Lower leg skin (tissue), 3 donors: Measurements from ENCODE around the gene CTSE.

Experiments
- POLR2A ChIP-seq, 2 donors: fragments of 450-650 bp; IDR thresholded peaks; one replicate each; pipeline ENCODE4 v1.6.1; 2016 to 2017; ENCODE audit warnings: antibody characterized with exemption in 2 of 2, mild to moderate bottlenecking in 1 of 2, moderate library complexity in 1 of 2
- TF ChIP-seq, protein P1 (sequence below), 3 donors: fragments of 450-650 bp; IDR thresholded peaks; one replicate each; pipeline ENCODE4 v1.5.1; 2016; ENCODE audit warnings: antibody characterized with exemption in 3 of 3, mild to moderate bottlenecking in 3 of 3, moderate library complexity in 2 of 3

GRCh38 chr1:206047271-206047670 is 23.6 kb upstream of the CTSE start:
- TF ChIP-seq, protein P1, sequence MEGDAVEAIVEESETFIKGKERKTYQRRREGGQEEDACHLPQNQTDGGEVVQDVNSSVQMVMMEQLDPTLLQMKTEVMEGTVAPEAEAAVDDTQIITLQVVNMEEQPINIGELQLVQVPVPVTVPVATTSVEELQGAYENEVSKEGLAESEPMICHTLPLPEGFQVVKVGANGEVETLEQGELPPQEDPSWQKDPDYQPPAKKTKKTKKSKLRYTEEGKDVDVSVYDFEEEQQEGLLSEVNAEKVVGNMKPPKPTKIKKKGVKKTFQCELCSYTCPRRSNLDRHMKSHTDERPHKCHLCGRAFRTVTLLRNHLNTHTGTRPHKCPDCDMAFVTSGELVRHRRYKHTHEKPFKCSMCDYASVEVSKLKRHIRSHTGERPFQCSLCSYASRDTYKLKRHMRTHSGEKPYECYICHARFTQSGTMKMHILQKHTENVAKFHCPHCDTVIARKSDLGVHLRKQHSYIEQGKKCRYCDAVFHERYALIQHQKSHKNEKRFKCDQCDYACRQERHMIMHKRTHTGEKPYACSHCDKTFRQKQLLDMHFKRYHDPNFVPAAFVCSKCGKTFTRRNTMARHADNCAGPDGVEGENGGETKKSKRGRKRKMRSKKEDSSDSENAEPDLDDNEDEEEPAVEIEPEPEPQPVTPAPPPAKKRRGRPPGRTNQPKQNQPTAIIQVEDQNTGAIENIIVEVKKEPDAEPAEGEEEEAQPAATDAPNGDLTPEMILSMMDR (IDR thresholded peaks at IDR 0.05): no peak
- no peak for TF ChIP-seq POLR2A (IDR thresholded peaks at IDR 0.05)
